ENCODE measurements around the gene TTLL9.

- TF ChIP-seq POLR2AphosphoS5 (IDR thresholded peaks at IDR 0.05; ENCODE audit: low read depth, low read length) (no peak), POLR2A (IDR thresholded peaks at IDR 0.05; ENCODE audit: low read depth, low read length) (no peak), POU2F2 (IDR thresholded peaks at IDR 0.05; ENCODE audit: low read depth, low read length) (no peak), PAX5 (IDR thresholded peaks at IDR 0.05; ENCODE audit: insufficient read depth, low read length, severe bottlenecking) (no peak)
Measured at GRCh38 chr20:31835554-31835953, 34.9 kb upstream of the TTLL9 start.
